Neural cell (in vitro differentiated cells): ENCODE measurements around the gene RAB4B. TPM values are rescaled to one million over a fixed set of nuclear protein-coding genes. Genes with fewer than 3 reads are reported as not detected.

Experiments
- H2AFZ ChIP-seq: fragments of 200-600, 300-800 bp; sonication (generic), shearing (Covaris generic); 2 replicates; pipeline ENCODE4 v1.6.0; 2014; ENCODE audit warnings: low read depth, mild to moderate bottlenecking, antibody characterized with exemption, low read length, moderate library complexity
- H3F3A ChIP-seq: fragments of 200-600 bp; shearing (Covaris generic); 2 replicates; pipeline ENCODE4 v1.6.1; 2016; ENCODE audit warnings: mild to moderate bottlenecking, moderate library complexity, mixed read lengths, antibody characterized with exemption, low read length; ENCODE audit not compliant: insufficient read depth, poor library complexity, severe bottlenecking
- H3K27ac ChIP-seq: fragments of 200-600, 300-800 bp; sonication (generic), shearing (Covaris generic); 2 replicates; pipeline ENCODE4 v1.5.1; 2014; ENCODE audit warnings: mild to moderate bottlenecking, low read length, moderate library complexity
- H3K27me3 ChIP-seq: fragments of 300-800, 200-600 bp; sonication (generic), shearing (Covaris generic); 2 replicates; pipeline ENCODE4 v1.6.0; 2014; ENCODE audit warnings: mild to moderate bottlenecking, low read depth, low read length, moderate library complexity; ENCODE audit not compliant: insufficient read depth
- H3K36me3 ChIP-seq: fragments of 300-800, 200-600 bp; sonication (generic), shearing (Covaris generic); 2 replicates; pipeline ENCODE4 v1.5.1; 2014; ENCODE audit warnings: mild to moderate bottlenecking, antibody characterized with exemption, low read length, moderate library complexity; ENCODE audit not compliant: insufficient read depth
- H3K4me2 ChIP-seq: fragments of 300-800, 200-600 bp; sonication (generic), shearing (Covaris generic); 2 replicates; pipeline ENCODE4 v1.6.0; 2014; ENCODE audit warnings: mild to moderate bottlenecking, low read length
- H3K4me3 ChIP-seq: fragments of 300-800, 200-600 bp; sonication (generic), shearing (Covaris generic); 2 replicates; pipeline ENCODE4 v1.5.1; 2014; ENCODE audit warnings: mild to moderate bottlenecking, low read length, moderate library complexity
- H3K79me2 ChIP-seq: fragments of 200-600 bp; shearing (Covaris generic); replicated peaks from 2 replicates; pipeline ENCODE4 v1.6.0; 2014; ENCODE audit warnings: mild to moderate bottlenecking, low read length, moderate library complexity; ENCODE audit not compliant: insufficient read depth
- H3K9ac ChIP-seq: fragments of 300-800, 200-600 bp; sonication (generic), shearing (Covaris generic); 2 replicates; pipeline ENCODE4 v1.6.1; 2016; ENCODE audit warnings: mild to moderate bottlenecking, low read length, mixed read lengths
- H3K9me2 ChIP-seq: fragments of 200-600 bp; shearing (Covaris generic); 2 replicates; pipeline ENCODE4 v1.6.1; 2016; ENCODE audit warnings: mild to moderate bottlenecking, low read length, mixed read lengths; ENCODE audit not compliant: insufficient read depth
- H3K9me3 ChIP-seq: fragments of 200-600, 300-800 bp; sonication (generic), shearing (Covaris generic); 2 replicates; pipeline ENCODE4 v1.6.1; 2016; ENCODE audit warnings: mild to moderate bottlenecking, mixed run types, low read length, moderate library complexity, mixed read lengths
- H4K20me1 ChIP-seq: fragments of 200-600 bp; shearing (Covaris generic); 2 replicates; pipeline ENCODE4 v1.6.1; 2016; ENCODE audit warnings: mild to moderate bottlenecking, mixed run types; ENCODE audit not compliant: insufficient read depth
- EP300 ChIP-seq: fragments of 450-650 bp; conservative IDR thresholded peaks from 2 replicates; pipeline ENCODE4 v1.6.1; 2014; ENCODE audit warnings: antibody characterized with exemption, mild to moderate bottlenecking, moderate library complexity; ENCODE audit not compliant: poor library complexity, severe bottlenecking
- EZH2 ChIP-seq: fragments of 200-600, 300-800 bp; shearing (Covaris generic), sonication (generic); IDR thresholded peaks from 2 replicates; pipeline ENCODE4 v1.6.1; 2014; ENCODE audit warnings: antibody characterized with exemption, low read length, borderline replicate concordance, mild to moderate bottlenecking; ENCODE audit not compliant: insufficient read depth, poor library complexity, severe bottlenecking
- MXI1 ChIP-seq: fragments of 450-650 bp; conservative IDR thresholded peaks from 2 replicates; pipeline ENCODE4 v1.6.1; 2014; ENCODE audit warnings: antibody characterized with exemption, mild to moderate bottlenecking; ENCODE audit not compliant: poor library complexity, severe bottlenecking
- POLR2AphosphoS5 ChIP-seq: IDR thresholded peaks from 2 replicates; pipeline ENCODE4 v1.6.1; 2012
- RAD21 ChIP-seq: fragments of 450-650 bp; conservative IDR thresholded peaks from 2 replicates; pipeline ENCODE4 v1.6.1; 2014; ENCODE audit warnings: antibody characterized with exemption, mild to moderate bottlenecking, moderate library complexity
- REST ChIP-seq: IDR thresholded peaks from 2 replicates; pipeline ENCODE4 v1.6.1; 2012; ENCODE audit warnings: borderline replicate concordance
- SMC3 ChIP-seq: fragments of 450-650 bp; conservative IDR thresholded peaks from 2 replicates; pipeline ENCODE4 v1.6.1; 2014; ENCODE audit warnings: antibody characterized with exemption, mild to moderate bottlenecking, moderate library complexity; ENCODE audit not compliant: poor library complexity
- TAF1 ChIP-seq: IDR thresholded peaks from 2 replicates; pipeline ENCODE4 v1.6.1; 2012; ENCODE audit warnings: low read depth
- polyA plus RNA-seq: library from polyadenylated mRNA; depleted of rRNA; stranded (reverse); fragments of >200 nt; gene quantifications from 2 replicates; pipeline ENCODE4 v1.2.3, GENCODE V29; 2014
- TF ChIP-seq, protein P1 (sequence below): fragments of 450-650 bp; IDR thresholded peaks from 2 replicates; pipeline ENCODE4 v1.5.1; 2014; ENCODE audit warnings: antibody characterized with exemption, mild to moderate bottlenecking, moderate library complexity; ENCODE audit not compliant: poor library complexity, severe bottlenecking

Gene RAB4B
- polyA plus RNA-seq, 1 donor from 2014 or later: 66.0 TPM

- H3K9me3 ChIP-seq: no peaks in the 10 kb centered on the region
- no peaks in the 10 kb centered on the region for H3K27me3 ChIP-seq
- no peaks in the 10 kb centered on the region for H3K36me3 ChIP-seq
- H3K9me2 ChIP-seq: no peaks in the 10 kb centered on the region
- H3K79me2 ChIP-seq: no peaks in the 10 kb centered on the region
- H2AFZ ChIP-seq: no peak overlapping the region
- H3K27ac ChIP-seq: no peak overlapping the region
- TF ChIP-seq RAD21: no peak
- TF ChIP-seq MXI1: no peak
- no peak for TF ChIP-seq EP300
- TF ChIP-seq SMC3: no peak
- TF ChIP-seq, protein P1, sequence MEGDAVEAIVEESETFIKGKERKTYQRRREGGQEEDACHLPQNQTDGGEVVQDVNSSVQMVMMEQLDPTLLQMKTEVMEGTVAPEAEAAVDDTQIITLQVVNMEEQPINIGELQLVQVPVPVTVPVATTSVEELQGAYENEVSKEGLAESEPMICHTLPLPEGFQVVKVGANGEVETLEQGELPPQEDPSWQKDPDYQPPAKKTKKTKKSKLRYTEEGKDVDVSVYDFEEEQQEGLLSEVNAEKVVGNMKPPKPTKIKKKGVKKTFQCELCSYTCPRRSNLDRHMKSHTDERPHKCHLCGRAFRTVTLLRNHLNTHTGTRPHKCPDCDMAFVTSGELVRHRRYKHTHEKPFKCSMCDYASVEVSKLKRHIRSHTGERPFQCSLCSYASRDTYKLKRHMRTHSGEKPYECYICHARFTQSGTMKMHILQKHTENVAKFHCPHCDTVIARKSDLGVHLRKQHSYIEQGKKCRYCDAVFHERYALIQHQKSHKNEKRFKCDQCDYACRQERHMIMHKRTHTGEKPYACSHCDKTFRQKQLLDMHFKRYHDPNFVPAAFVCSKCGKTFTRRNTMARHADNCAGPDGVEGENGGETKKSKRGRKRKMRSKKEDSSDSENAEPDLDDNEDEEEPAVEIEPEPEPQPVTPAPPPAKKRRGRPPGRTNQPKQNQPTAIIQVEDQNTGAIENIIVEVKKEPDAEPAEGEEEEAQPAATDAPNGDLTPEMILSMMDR: no peak
- no peak for TF ChIP-seq POLR2AphosphoS5
- no peak for TF ChIP-seq EZH2
- TF ChIP-seq TAF1: no peak
- TF ChIP-seq REST: no peak
- H3F3A ChIP-seq: no peaks in the 10 kb centered on the region
- H3K4me3 ChIP-seq: no peak overlapping the region
- H3K4me2 ChIP-seq: no peak overlapping the region
- H3K9ac ChIP-seq: no peak overlapping the region
- no peaks in the 10 kb centered on the region for H4K20me1 ChIP-seq
These were observed 7.5 kb downstream of the RAB4B start for GRCh38 chr19:40785526-40785925.

DNA sequence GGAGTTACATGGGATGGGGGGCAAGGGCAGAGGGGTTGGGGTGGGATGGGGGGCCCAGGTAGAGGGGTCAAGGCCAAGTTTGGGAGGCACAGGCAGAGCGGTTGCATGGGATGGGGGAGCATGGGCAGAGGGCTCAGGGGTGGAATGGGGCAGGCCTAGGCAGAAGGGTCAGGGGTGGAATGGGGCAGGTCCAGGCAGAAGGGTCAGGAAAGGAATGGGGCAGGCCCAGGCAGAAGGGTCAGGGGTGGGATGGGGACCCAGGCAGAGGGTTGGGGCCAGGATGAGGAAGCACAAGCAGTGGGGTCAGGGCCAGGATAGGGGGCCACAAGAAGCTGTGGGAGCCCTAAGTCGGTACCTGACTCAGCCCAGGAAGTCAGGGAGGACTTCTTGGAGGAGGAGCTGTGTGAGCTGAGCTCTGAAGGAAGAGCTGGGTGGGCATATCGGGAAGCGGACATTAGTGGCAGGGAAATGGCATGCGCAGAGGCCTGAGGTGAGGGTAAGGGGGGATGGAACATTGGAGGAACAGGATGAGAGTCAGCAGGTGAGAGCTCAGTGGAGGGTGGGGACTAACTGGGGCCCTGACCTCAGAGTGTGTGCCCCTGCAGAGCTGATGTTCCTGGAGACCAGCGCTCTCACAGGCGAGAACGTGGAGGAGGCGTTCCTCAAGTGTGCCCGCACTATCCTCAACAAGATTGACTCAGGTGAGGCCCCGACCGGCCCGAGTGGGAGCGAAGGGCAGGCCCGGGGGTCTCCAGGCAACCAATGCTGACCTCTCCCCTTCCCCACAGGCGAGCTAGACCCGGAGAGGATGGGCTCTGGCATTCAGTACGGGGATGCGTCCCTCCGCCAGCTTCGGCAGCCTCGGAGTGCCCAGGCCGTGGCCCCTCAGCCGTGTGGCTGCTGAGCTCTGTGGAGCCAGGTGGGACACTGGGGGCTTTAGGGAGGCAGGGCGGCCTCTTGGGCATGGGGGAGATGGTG, 8.3 kb downstream of the RAB4B start:
- no peaks in the 10 kb centered on the region for H3K79me2 ChIP-seq
- H2AFZ ChIP-seq: no peak overlapping the region
- H3K9ac ChIP-seq: no peak overlapping the region
- no peaks in the 10 kb centered on the region for H3K36me3 ChIP-seq
- TF ChIP-seq POLR2AphosphoS5: no peak
- no peak for TF ChIP-seq TAF1
- TF ChIP-seq REST: no peak
- no peak for TF ChIP-seq RAD21
- no peak for TF ChIP-seq EP300
- TF ChIP-seq EZH2: no peak
- TF ChIP-seq SMC3: no peak
- no peak for TF ChIP-seq MXI1
- TF ChIP-seq, protein P1: no peak
- H3K9me3 ChIP-seq: no peaks in the 10 kb centered on the region
- no peaks in the 10 kb centered on the region for H3K9me2 ChIP-seq
- no peaks in the 10 kb centered on the region for H4K20me1 ChIP-seq
- H3K4me3 ChIP-seq: no peak overlapping the region
- H3K4me2 ChIP-seq: no peak overlapping the region
- no peaks in the 10 kb centered on the region for H3F3A ChIP-seq
- no peaks in the 10 kb centered on the region for H3K27me3 ChIP-seq
- H3K27ac ChIP-seq: no peak overlapping the region
